ENCODE measurements around the gene ERBB4.

DNA sequence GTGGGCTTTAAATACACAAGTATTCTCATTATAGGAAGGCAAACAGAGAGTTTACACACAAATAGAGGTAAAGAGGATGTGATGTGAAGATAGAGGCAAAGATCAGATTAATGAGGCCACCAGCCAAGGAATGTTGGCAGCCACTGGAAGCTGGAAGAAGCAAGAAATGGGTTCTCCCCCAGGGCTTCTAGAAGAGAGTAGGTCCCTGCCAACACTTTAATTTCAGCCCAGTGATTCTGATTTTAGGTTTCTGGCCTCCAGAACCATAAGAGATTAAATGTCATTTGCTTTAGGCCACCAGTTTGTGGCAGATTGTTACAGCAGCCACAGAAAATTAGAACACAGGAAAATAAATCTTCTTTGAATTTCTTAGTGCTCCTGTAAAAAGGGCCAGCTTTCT, 1065.5 kb downstream of the ERBB4 start:
- TF ChIP-seq, protein P1, sequence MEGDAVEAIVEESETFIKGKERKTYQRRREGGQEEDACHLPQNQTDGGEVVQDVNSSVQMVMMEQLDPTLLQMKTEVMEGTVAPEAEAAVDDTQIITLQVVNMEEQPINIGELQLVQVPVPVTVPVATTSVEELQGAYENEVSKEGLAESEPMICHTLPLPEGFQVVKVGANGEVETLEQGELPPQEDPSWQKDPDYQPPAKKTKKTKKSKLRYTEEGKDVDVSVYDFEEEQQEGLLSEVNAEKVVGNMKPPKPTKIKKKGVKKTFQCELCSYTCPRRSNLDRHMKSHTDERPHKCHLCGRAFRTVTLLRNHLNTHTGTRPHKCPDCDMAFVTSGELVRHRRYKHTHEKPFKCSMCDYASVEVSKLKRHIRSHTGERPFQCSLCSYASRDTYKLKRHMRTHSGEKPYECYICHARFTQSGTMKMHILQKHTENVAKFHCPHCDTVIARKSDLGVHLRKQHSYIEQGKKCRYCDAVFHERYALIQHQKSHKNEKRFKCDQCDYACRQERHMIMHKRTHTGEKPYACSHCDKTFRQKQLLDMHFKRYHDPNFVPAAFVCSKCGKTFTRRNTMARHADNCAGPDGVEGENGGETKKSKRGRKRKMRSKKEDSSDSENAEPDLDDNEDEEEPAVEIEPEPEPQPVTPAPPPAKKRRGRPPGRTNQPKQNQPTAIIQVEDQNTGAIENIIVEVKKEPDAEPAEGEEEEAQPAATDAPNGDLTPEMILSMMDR (IDR thresholded peaks at IDR 0.05) = no peak
- TF ChIP-seq POLR2A (IDR thresholded peaks at IDR 0.05) = no peak

Measured in Peyer's patch (tissue), 4 donors.